Gastroesophageal sphincter (tissue), 4 donors: ENCODE results near the gene PIANP. TPM values are rescaled to one million over a fixed set of nuclear protein-coding genes. Genes with fewer than 3 reads are reported as not detected.
"Not testable (repeated sequence)": the region's sequence is repeated elsewhere in the genome, so short reads cannot be mapped to it uniquely, and the experiment has no call there.

ENCODE experiments used
- ATAC-seq: fragments of 150-250 bp; one replicate; pipeline ENCODE4 v1.9.1; 2016; ENCODE audit warnings: mild to moderate bottlenecking, moderate library complexity
- H3K27ac ChIP-seq, 4 donors: fragments of 200-600 bp; sonication (generic) in 3 of 4; 1 replicate in 3 of 4; 2 replicates in 1 of 4; pipeline ENCODE4 v1.5.1; 2016 to 2019
- H3K27me3 ChIP-seq: fragments of 200-600 bp; sonication (generic); one replicate; pipeline ENCODE4 v1.5.1; 2019
- H3K36me3 ChIP-seq, 2 donors: fragments of 200-600 bp; sonication (generic); one replicate each; pipeline ENCODE4 v1.5.1; 2019; ENCODE audit warnings: control low read depth in 1 of 2
- H3K4me1 ChIP-seq, 3 donors: fragments of 200-600 bp; sonication (generic); 1 replicate in 2 of 3; 2 replicates in 1 of 3; pipeline ENCODE4 v1.5.1; 2016 to 2019; ENCODE audit warnings: control low read depth in 2 of 3
- H3K4me3 ChIP-seq, 2 donors: fragments of 200-600 bp; sonication (generic); one replicate each; pipeline ENCODE4 v1.5.1; 2019; ENCODE audit warnings: mild to moderate bottlenecking in 1 of 2, moderate library complexity in 1 of 2
- H3K9me3 ChIP-seq, 3 donors: fragments of 200-600 bp; sonication (generic); one replicate each; pipeline ENCODE4 v1.5.1; 2017 to 2019; ENCODE audit warnings: control low read depth in 2 of 3
- EP300 ChIP-seq: sonication (generic); formaldehyde crosslinking; IDR thresholded peaks from one replicate; pipeline ENCODE4 v1.6.1; 2017; ENCODE audit warnings: antibody characterized with exemption, mild to moderate bottlenecking
- POLR2A ChIP-seq, 2 donors: fragments of 450-650 bp; IDR thresholded peaks; one replicate each; pipeline ENCODE4 v1.6.1; 2017; ENCODE audit warnings: antibody characterized with exemption in 2 of 2, mild to moderate bottlenecking in 2 of 2, moderate library complexity in 1 of 2
- POLR2AphosphoS5 ChIP-seq: sonication (generic); formaldehyde crosslinking; IDR thresholded peaks from one replicate; pipeline ENCODE4 v1.6.1; 2017; ENCODE audit warnings: antibody characterized with exemption
- WGBS, 2 donors: methylation state at CpG; one replicate each; pipeline ENCODE4 v1.1.5; 2018; ENCODE audit warnings: low coverage in 1 of 2; 5-methylcytosine and 5-hydroxymethylcytosine counted together
- total RNA-seq, 4 donors: library from RNA; depleted of rRNA; stranded (reverse); fragments of >200 nt; gene quantifications; one replicate each; pipeline ENCODE4 v1.1.0, GENCODE V29; 2016
- TF ChIP-seq, protein P1 (sequence below), 4 experiments: fragments of 200-600 bp in 2 of 4; fragments of 450-650 bp in 2 of 4; sonication (generic) in 1 of 4; IDR thresholded peaks; one replicate each; pipeline ENCODE4 v1.5.1; 2017 to 2019; ENCODE audit warnings: antibody characterized with exemption in 4 of 4, mild to moderate bottlenecking in 2 of 4, moderate library complexity in 2 of 4

PIANP gene
- total RNA-seq, 4 donors from 2014 or later, result 0.46 to 1.2 (median 0.73) TPM

DNA sequence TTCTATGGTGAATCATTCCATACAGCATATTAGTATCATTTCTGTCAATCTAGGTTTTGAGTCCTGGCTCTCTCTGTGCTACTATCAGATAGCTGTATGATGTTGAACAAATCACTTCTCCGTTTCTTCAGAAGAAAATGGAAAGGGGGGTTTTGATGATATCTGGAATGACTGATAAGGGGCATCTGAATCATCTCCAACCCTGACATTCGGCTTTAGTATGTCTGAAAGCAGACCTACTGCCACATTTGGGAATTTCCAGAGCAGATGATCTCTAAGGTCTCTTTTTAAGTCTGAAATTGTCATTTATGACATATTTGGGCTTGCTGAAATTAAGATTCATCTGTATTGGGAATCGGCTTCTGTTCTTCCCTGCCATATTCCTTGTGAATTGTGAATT is 42.2 kb upstream of the PIANP start:
- no peak for TF ChIP-seq EP300
- TF ChIP-seq POLR2A (IDR thresholded peaks at IDR 0.05), result no peak
- no peak for TF ChIP-seq POLR2AphosphoS5
- TF ChIP-seq, protein P1, sequence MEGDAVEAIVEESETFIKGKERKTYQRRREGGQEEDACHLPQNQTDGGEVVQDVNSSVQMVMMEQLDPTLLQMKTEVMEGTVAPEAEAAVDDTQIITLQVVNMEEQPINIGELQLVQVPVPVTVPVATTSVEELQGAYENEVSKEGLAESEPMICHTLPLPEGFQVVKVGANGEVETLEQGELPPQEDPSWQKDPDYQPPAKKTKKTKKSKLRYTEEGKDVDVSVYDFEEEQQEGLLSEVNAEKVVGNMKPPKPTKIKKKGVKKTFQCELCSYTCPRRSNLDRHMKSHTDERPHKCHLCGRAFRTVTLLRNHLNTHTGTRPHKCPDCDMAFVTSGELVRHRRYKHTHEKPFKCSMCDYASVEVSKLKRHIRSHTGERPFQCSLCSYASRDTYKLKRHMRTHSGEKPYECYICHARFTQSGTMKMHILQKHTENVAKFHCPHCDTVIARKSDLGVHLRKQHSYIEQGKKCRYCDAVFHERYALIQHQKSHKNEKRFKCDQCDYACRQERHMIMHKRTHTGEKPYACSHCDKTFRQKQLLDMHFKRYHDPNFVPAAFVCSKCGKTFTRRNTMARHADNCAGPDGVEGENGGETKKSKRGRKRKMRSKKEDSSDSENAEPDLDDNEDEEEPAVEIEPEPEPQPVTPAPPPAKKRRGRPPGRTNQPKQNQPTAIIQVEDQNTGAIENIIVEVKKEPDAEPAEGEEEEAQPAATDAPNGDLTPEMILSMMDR (IDR thresholded peaks at IDR 0.05), result no peak

DNA sequence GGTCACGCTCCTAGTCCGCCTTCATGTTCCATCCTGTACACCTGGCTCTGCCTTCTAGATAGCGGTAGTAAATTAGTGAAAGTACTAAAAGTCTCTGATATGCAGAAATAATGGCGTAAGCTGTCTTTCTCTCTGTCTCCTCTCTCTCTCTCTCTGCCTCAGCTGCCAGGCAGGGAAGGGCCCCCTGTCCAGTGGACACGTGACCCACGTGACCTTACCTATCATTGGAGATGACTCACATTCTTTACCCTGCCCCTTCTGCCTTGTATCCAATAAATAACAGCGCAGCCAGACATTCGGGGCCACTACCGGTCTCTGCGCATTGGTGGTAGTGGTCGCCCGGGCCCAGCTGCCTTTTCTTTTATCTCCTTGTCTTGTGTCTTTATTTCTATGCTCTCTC is 41.5 kb upstream of the PIANP start:
- ATAC-seq, H3K4me1 ChIP-seq, H3K9me3 ChIP-seq, H3K27me3 ChIP-seq, H3K4me3 ChIP-seq, H3K27ac ChIP-seq: not testable (repeated sequence)
- peaks cover 0 to 12% of the 10 kb centered on the region in 2 donors for H3K36me3 ChIP-seq
- 63% methylated on average over 12 of the region's 12 CpGs; no CpG with 5 or more reads in 1 of the 2 donors for WGBS, 2 donors

More for the DNA sequence above, 42.2 kb upstream of the PIANP start:
- 72 to 86% methylated on average over 3 of the region's 3 CpGs for WGBS, 2 donors
- H3K4me3 ChIP-seq, result no peak overlapping the region
- peaks cover 0 to 20% of the 10 kb centered on the region in 2 donors for H3K36me3 ChIP-seq
- ATAC-seq, result no peak
- no peak overlapping the region for H3K27ac ChIP-seq
- H3K4me1 ChIP-seq, result no peaks in the 10 kb centered on the region
- no peaks in the 10 kb centered on the region for H3K27me3 ChIP-seq
- H3K9me3 ChIP-seq, result no peaks in the 10 kb centered on the region

DNA sequence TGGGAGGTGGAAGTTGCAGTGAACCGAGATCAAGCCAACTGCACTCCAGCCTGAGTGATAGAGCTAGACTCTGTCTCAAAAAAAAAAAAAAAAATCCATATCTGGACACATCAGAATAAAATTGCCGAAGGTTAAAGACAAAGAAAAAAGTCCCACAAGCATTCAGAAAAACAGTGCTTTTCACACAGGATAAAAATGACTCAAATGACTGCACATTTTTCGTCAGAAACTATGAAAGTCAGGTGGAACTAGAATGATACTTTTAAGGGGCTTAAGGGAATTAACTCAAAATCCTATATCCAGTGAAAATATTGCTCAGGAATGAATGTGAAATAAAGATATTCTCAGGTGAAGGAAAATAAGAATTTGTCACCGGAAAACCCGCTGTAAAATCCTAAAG is 36.1 kb upstream of the PIANP start:
- 96 to 100% methylated on average over 4 of the region's 5 CpGs for WGBS, 2 donors
- peaks cover 0 to 29% of the 10 kb centered on the region in 2 donors for H3K36me3 ChIP-seq
- peaks cover 0 to 12% (median 0%) of the 10 kb centered on the region in 3 donors for H3K4me1 ChIP-seq
- H3K27me3 ChIP-seq, result no peaks in the 10 kb centered on the region
- H3K4me3 ChIP-seq, result no peak overlapping the region
- ATAC-seq, result no peak
- no peaks in the 10 kb centered on the region for H3K9me3 ChIP-seq
- H3K27ac ChIP-seq, result peak overlapping the region in 1 of 4 donors; percentile 41
- TF ChIP-seq POLR2AphosphoS5 (no peak), EP300 (no peak), POLR2A (IDR thresholded peaks at IDR 0.05) (no peak)
- TF ChIP-seq, protein P1 (IDR thresholded peaks at IDR 0.05), result no peak

DNA sequence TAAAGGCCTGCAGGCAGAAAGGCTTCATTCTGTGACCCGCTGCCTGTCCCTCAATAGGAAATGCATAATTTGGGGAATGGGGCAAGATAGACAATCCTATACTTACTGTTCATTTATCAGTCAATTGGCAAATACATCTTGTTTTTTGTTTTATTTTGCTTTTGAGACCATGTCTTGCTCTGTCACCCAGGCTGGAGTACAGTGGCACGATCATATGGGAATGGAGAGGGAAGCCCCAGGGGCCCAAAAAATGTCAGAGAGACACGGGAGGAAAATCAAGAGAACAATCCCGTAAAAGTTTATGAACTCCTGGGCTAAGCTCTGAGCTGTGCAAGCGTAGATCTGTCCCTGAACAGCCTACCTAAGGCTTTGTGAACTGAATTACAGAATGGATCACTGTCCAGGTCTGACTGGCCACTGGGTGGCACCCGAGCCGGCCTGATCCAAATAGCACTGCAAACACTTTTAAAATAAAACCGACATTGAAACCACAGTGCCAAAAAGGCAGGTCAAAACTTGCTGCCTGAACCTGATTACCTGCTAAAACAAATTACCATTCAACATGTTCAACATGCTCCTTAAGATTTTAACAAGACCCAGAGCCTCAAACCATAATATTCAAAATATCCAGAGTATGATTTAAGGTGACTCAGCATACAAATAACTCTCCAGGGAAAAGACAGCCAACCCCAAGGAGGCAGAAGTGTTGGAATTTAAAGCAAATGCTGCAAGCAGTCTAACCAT is 35.0 kb upstream of the PIANP start:
- ATAC-seq, result peak; percentile 88
- H3K4me1 ChIP-seq, result peaks cover 0 to 12% (median 0%) of the 10 kb centered on the region in 3 donors
- no peaks in the 10 kb centered on the region for H3K27me3 ChIP-seq
- no peak overlapping the region for H3K4me3 ChIP-seq
- peak overlapping the region in 3 of 4 donors; percentile 41 to 66 (median 48) for H3K27ac ChIP-seq
- TF ChIP-seq, protein P1 (IDR thresholded peaks at IDR 0.05), result peak in 3 of 4 experiments; percentile 77 to 81 (median 77)
- TF ChIP-seq POLR2AphosphoS5, result no peak
- H3K36me3 ChIP-seq, result peaks cover 0 to 40% of the 10 kb centered on the region in 2 donors
- 0 to 32% methylated on average over 3 to 8 of the region's 8 CpGs for WGBS, 2 donors
- no peaks in the 10 kb centered on the region for H3K9me3 ChIP-seq

DNA sequence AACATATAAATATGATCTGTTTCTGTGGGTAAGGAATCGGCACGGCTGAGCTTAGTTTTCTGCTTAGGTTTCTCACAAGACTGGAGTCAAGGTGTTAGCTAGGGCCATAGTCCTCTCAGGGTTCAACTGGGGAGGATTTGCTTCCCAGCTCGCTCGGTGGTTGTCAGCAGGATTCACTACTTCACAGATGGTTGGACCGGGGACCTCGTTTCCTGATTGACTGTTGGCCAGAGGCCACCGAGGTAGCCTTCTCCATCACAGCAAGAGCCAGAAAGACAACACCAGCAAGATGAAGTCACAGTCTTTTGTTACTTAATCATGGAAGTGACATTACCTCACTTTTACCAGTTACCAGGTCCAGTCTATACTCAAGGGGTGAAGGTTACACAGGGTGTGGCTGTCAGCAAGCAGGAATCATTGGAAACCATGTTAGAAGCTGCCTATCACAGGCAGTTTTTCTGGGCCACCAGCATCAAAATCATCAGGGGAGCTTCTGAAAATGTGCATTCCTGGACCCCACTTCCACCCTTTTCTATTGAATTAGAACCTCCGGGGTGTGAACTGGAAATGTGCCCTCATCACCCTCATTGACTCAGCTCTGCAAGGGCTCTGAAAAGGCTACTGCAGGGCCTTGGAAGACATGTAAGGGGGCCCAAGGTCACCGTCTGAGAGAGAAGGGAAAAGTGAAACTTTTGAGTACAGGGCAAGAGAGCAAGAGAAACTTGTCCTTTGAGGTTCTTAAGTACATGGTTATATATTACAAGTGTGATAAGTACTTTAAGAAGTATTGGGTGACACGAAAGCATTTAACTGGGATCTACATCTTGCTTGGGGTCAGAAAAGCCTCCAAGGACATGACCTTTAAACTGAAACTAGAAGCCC is 34.1 kb upstream of the PIANP start:
- H3K9me3 ChIP-seq, result no peaks in the 10 kb centered on the region
- H3K36me3 ChIP-seq, result peaks cover 0 to 49% of the 10 kb centered on the region in 2 donors
- 59 to 75% methylated on average over 3 to 8 of the region's 10 CpGs for WGBS, 2 donors
- no peak for ATAC-seq
- TF ChIP-seq, protein P1 (IDR thresholded peaks at IDR 0.05), result no peak
- no peak for TF ChIP-seq EP300
- no peak for TF ChIP-seq POLR2A (IDR thresholded peaks at IDR 0.05)
- no peak for TF ChIP-seq POLR2AphosphoS5
- peak overlapping the region in 3 of 4 donors; percentile 41 to 66 (median 48) for H3K27ac ChIP-seq
- H3K27me3 ChIP-seq, result no peaks in the 10 kb centered on the region
- H3K4me3 ChIP-seq, result no peak overlapping the region
- H3K4me1 ChIP-seq, result peaks cover 0 to 12% (median 0%) of the 10 kb centered on the region in 3 donors
